HG02840 (cell line): ENCODE measurements around the gene DLG2.
A peak's percentile ranks its signal among the peaks of the same experiment; 100 is the strongest.
"Not testable (repeated sequence)": the region's sequence is repeated elsewhere in the genome, so short reads cannot be mapped to it uniquely, and the experiment has no call there.

Source experiments
- ATAC-seq: cut with Tn5 transposase; IDR thresholded peaks from one replicate; pipeline ENCODE4 v1.9.1; 2021; ENCODE audit warnings: mild to moderate bottlenecking, moderate library complexity, moderate number of reproducible peaks; ENCODE audit not compliant: unreplicated experiment, low FRiP score

The DLG2 gene

DNA sequence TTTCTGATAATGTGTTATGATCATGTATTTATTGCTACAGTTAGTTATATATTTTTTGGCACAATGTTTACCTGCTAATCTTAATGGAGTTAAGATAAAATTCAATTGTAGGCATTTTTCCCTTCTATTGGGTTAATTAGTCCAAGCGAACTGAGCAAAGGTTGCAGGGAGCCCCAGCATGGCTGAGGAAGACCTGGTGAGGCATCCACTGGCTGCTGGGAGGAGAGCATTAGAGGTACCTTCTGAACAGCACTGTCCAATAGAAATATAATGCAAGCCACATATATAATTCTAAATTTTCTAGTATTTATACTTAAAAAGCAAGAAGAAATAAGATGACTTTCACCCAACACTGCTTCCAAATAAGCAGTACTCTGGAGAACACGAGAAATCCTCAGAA lies 19.9 kb upstream of the DLG2 start:
- peak; percentile 3 for ATAC-seq

DNA sequence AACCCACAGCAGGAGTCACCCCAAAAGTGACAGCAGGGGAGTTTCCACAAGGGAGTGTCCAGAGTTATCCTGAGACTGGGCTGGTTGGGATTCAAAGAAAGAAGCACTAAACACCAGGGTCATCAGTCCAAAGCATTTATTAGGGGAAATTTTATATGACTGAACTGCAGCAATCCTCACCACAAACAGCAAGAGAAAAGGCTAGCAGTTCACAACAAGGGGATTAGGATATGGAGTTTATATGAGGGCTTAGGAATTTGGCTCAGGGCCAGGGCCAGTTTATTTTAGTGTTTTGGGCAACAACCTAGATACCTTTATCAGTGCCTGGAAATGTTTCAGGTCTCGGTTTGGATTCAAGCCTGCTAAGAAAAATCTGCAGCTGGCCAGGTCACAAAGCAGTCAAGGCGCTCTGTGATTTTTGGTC lies 16.1 kb upstream of the DLG2 start:
- no peak for ATAC-seq

DNA sequence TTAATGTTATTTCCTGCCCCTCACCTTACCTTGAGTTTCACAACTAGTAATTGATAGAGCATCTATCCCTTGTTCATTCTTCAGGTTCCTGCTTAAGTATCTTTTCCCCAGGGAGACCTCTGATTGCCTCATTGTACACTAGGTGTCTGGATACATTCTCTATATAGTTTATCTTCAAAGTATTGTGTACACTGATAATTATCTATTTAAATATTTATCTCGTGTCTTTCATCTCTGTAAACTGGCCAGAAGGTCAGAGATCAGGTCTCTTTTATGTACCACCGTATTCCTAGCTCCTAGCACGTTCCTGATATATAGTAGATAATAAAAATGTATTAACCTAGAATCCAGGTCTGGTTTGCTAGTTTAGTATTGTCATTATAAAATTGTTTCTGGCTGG lies 7.6 kb upstream of the DLG2 start:
- ATAC-seq: no peak

DNA sequence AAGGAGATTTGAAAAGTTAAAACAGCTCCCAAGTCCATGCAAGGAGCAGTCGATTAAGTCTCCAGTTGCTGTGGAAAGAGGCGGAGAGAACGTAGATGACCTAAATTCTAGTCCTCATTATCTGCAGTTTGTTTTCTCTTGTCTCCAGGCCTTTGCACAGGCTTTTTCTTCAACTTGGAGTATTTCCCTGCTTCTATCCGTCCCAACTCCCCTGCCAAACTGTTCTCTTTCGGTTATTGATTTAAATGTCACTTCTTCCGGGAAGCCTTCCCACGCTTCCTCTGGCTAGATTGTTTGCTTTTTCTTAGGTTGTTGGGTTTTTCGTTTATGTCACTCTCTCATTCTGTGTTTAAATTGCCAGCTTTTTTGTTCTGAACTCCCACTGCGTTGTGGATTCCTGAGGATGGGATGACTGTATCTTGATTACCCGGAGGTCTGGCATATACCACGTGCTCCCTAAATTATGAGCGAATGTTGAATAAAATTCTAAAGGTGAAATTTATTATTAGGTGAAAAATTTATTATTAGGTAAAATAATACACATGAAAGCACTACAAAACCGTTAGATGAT lies 1.7 kb upstream of the DLG2 start:
- ATAC-seq: peak; percentile 2

DNA sequence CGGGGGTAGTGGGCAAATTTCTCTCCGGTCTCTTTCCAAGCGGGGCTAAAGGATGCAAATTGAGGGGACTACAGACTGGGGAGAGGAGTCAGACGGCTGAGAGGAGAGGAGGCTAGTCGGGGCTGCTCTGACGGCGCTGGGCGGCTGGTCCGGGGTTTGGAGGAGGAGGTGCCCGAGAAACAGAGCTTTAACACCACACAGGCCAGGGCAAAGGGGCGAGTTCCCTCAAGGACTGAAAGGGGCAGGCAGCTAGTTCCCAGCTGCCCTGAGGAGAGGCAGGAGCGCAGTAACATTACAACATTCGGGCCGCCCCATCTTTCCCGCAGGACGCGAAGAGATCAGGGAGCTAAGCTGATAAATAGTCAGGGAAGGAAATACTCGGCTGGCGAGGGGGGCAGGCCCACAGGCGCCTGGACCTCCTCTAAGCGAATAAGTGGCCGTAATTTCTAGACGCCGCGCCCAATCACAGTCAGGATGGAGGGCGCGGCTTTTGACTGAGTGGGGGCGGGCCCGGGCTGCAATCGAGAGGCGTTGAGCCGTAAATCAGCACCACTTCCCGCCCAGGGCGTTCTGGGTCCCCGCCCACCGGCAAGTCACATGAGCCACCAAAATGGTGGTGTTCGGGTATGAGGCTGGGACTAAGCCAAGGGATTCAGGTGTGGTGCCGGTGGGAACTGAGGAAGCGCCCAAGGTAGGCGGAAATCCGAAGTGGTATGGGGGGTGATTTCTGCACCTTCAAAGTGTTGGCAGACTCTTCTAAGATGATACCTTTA lies 1.0 kb upstream of the DLG2 start, which contains the start of gene TMEM126B:
TSS of gene TMEM126B (plus strand) at position 596 of the 773 bp plus-strand sequence. CDS start at position 611, 15 bp downstream.
- peak; percentile 100 for ATAC-seq

DNA sequence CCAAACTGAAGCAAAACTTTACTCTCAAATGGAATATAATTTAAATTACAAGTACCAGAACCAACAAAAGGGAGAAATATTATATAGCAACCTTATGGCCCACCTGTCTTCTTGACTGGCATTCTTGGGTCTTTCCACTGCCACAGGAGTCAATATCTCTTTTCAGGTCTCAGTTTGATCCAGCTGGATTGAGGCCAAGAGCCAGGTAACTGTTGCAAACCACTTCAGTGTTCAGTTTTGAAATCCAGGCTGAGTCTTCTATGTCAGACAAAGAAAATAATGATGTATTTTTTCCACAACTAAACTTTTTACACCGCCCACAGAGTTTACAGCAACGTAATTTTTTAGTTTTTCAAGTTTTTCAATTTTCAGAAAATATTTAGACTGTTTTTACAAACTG lies 648 bp downstream of the DLG2 start:
- ATAC-seq: no peak

DNA sequence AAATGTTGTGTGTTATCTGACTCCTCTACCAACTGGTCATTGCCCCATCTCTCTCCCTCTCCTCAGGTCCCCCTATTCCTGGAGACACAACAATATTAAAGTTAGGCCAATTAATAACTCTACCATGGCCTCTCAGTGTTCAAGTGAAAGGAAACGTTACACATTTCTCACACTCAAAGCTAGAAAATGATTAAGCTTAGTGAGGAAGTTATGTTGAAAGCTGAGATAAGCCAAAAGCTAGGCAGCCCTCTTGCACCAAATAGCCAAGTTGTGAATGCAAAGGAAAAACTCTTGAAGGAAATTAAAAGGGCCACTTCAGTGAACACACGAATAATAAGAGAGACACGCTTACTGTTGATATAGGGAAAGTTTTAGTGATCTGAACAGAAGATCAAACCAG lies 6.9 kb downstream of the DLG2 start:
- no peak for ATAC-seq

DNA sequence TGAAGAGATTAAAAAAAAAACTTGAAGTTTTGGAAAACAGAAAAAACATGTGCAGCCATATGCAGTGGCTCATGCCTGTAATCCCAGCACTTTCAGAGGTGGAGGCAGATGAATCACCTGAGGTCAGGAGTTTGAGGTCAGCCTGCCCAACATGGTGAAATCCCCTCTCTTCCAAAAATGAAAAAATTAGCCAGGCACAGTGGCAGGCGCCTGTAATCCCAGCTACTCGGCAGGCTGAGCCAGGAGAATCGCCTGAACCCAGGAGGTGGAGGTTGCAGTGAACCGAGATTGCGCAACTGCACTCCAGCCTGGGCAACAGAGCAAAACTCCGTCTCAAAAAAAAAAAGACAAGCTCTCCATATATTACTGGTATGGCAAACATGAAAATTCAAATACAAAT lies 7.6 kb downstream of the DLG2 start:
- no peak for ATAC-seq

DNA sequence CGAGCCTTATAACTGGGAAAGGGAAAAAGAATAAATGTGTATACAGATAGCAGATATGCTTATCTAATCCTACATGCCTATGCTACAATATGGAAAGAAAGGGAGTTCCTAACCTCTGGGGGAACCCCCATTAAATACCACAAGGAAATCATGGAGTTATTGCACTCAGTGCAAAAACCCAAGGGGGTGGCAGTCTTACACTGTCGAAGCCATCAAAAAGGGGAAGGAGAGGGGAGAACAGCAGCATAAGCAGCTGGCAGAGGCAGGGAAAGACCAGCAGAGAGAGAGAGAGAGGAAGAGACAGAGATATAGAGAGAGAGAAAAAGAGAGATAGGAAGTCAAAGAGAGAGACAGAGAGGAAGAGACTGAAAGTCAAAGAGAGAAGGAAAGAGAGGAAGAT lies 15.5 kb downstream of the DLG2 start:
- ATAC-seq: not testable (repeated sequence)

DNA sequence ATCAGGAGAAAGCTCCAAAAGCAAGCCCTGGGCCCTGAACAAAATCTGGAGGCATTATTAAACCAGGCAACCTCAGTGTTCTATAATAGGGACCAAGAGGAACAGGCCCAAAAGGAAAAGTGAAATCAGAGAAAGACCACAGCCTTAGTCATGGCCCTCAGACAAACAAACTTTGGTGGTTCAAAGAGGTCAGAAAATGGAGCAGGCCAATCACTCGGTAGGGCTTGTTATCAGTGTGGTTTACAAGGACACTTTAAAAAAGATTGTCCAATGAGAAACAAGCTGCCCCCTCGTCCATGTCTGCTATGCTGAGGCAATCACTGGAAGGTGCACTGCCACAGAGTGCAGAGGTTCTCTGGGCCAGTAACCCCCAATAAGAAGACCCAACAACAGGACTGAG lies 17.9 kb downstream of the DLG2 start:
- not testable (repeated sequence) for ATAC-seq

DNA sequence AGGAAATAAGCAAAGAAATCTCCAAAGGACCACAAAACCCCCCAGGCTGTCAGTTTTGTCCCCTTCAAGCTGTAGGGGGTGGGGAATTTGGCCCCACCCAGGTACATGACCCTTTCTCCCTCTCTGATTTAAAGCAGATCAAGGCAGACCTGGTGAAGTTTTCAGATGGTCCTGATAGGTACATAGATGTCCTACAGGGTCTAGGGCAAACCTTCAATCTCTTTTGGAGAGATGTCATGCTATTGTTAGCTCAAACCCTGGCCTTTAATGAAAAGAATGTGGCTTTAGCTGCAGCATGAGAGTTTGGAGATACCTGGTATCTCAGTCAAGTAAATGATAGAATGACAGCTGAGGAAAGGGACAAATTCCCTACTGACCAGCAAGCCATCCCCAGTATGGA lies 18.5 kb downstream of the DLG2 start:
- ATAC-seq: not testable (repeated sequence)

DNA sequence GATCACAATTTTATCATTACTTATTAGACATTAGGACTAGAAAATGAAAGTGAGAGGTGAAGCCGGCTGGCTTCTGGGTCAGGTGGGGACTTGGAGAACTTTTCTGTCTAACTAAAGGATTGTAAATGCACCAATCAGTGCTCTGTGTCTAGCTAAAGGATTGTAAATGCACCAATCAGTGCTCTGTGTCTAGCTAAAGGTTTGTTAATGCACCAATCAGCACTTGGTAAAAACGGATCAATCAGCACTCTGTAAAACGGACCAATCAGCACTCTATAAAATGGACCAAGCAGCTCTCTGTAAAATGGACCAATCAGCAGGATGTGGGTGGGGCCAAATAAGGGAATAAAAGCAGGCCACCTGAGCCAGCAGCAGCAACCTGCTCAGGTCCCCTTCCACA lies 20.9 kb downstream of the DLG2 start:
- ATAC-seq: not testable (repeated sequence)

DNA sequence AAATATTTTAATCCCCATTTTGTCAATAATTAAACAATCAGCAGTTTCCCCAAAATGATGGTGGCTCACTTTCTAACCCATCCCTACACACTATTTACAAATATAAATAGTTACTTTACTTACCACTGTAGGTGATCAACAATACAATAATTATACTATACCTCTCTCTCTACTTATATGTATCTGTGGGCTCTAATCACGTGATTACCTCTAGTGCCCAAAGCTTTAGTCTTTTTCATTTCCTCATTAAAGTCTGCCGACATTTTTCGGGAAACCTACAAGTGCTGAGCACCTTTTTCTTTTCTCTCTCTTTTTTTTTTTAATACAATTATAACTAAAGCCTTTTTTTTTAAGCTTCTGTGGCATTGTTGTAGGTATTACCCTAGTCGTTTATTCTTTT lies 23.9 kb downstream of the DLG2 start:
- no peak for ATAC-seq

DNA sequence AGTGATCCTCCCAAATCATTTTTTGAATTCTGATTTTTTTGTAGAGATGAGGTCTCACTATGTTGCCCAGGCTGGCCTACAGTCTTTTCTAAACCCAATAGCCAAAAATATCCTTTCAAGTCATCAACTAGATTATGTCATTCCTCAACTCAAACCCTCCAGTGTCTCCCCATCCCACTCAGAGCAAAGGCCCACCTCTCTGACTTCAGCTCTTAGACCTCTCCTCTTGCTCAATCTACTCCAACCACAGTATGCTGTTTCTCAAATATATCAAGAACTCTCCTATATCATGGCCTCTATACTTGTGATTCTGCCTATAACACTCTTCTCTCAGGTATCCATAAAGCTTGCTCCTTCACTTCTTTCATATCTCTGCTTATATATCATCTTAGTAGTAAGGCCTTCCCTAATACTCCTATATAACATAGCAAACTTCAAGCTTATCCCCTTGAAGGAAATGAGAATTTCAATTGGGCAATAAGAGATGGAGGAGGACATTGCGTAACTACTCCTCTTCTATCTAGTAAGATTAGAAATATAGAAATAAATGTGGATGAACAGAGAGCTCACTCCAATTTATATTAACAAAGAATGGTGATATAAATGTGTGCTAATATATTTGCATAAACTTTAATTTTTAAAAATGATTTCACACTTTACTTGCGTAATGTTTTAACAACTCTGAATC lies 24.5 kb downstream of the DLG2 start:
- no peak for ATAC-seq

DNA sequence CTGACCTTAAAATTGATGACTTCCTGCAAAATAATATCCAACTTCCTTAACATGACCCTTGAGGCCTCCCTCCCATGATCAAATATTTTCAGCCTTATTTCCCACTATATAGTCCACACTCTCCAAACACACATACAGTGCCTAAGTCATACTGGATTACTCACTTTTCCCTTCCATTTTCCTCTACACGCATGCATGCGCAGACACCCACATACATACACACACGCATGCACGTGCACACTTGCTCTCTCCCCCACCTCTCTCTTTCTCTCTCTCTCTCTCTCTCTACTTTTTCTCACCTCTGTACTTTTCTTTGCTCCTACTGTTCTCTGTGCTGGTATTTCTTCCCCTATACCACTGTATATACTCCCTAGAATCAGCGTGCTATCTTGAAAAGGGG lies 28.1 kb downstream of the DLG2 start:
- ATAC-seq: no peak

DNA sequence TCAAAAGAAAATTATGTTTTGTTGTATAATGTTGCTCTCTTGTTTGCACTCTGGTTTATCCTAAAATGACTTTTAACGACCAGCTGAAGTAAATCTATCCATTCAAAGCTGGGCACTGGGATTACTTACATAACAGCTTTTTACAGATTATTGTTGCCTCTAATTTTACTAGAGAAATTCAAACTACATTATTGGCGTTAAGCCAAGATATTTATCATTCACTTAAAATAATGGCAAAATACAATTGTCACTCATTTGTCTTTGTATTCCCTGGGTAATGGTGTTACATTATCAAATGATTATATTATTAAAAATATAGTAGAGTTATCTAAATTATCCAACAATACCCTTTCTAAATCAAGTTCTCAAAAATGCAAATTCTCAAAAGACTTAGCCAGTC lies 30.3 kb downstream of the DLG2 start:
- no peak for ATAC-seq

DNA sequence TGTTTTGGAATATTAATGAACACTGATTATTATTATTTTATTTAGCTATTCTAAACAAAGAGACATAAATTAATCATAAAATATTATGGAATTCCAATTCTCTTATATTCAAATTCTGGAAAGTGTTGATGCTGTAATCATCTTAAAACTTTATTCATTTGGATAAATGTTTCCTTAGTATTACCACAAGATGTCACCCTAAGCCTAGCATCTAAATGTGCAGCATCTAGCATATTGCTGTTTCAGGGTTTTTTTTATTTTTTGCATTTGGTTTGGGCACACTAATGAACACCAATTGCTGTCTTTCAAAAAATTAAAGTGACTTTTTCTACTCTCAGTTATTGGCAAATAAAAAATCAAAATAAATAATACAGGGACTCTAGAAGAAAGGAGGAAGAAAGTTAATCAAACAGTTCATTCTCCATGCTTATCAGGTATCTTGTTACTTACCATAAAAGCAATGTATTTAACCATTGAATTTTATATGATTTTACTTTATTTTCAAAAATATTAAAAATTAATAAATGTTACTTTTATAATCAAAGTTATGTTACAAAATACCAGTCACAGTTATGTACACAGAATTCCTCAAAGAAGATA lies 31.8 kb downstream of the DLG2 start:
- peak; percentile 61 for ATAC-seq

DNA sequence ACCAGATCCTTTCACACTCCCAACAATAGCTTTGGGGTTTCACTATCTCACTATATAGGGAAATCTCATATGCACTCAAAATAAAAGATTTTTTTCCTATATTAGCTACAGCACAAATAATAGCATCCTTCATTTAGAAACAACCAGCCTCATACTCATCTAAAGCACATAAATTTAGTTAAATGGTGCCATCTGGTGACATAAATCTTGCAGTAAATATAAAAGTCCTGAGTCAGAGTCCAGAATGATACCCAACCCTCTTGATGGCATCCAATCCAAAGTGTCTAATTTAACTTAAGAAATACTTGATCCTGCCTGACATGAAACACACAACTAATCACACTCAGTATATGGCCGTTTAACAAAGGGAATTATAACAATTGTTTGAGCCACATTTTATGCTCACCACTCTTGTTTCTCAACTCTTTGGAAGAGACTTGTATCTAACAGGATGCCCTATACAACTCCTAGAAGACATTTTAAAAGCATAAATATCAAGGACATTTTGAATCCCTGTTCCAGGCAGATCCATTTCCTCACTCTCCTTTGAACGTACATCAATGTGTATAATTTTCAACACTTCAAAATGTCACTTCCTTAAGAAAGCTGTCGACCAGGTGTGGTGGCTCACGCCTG lies 36.2 kb downstream of the DLG2 start:
- ATAC-seq: no peak

DNA sequence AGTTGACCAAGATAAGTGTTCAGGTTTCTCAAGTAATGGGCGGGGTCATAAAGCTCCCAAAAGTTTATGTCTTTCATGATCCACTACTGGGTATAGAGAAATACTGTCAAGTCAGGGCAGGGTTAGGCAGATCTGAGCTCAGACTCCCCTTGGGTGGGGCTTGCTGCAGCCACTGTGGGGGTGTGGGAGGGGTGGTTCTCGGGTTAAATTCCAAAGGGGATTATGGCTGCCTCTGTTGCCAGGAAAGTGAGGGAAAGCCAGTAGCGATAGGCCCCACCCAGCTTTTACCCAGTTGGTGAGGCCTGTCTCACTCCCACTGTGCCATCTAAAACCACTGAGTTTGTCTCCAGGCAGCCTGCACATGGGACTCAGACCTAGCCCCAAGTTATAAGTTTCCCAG lies 37.8 kb downstream of the DLG2 start:
- ATAC-seq: no peak

DNA sequence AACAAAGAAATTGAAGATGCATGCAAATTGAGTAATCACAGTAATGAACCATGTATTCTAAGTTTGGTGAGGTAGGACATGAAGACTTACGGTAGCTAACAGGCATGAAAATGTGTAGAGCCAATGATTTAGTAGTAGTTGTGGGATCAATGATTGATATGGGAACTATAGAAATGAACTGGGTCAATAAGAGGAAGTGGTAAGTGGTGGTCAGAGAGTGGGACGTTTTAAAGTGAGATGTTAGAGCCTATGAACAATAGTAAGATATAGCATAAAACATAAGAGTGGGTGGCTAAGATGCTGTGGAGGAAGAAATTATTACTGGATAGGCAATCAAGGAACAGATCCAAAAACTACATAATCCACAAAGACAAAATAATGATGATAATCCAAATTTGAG lies 45.0 kb downstream of the DLG2 start:
- no peak for ATAC-seq

DNA sequence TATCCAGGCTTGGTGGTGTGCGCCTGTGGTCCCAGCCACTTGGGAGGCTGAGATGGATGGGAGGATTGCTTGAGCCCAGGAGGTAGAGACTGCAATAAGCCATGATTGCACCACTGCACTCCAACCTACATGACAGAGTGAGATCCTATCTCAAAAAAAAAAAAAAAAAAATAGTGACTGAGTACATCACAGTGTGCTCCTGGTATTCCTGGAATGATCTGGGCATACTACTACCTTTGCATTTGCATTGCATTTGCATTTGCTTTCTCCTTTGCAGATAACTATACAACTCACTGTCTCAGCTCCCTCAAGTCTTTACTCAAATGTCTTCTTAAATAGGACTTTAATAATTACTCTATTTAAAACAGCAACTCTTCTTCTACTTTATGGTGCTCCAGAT lies 51.8 kb downstream of the DLG2 start:
- no peak for ATAC-seq
